Activated CD4-positive, alpha-beta T cell treated with anti-CD3 and anti-CD28 coated beads, Interleukin-2, amount 10 ng/mL, durations not matched to agents 24 days and 14 days (primary cell): ENCODE results near the gene INPP5B. TPM values are rescaled to one million over a fixed set of nuclear protein-coding genes. Genes with fewer than 3 reads are reported as not detected.
"Not testable (repeated sequence)": the region's sequence is repeated elsewhere in the genome, so short reads cannot be mapped to it uniquely, and the experiment has no call there.

Experiments used
- DNase-seq: peaks from one replicate; pipeline ENCODE4 v3.0.0; 2022
- H3K27ac Mint-ChIP-seq: one replicate; pipeline ENCODE4 v1.8.0; 2022; ENCODE audit warnings: mild to moderate bottlenecking, mixed read lengths
- H3K27me3 Mint-ChIP-seq: one replicate; pipeline ENCODE4 v1.8.0; 2022; ENCODE audit warnings: mixed read lengths
- H3K36me3 Mint-ChIP-seq: one replicate; pipeline ENCODE4 v1.8.0; 2022; ENCODE audit warnings: low read depth, mild to moderate bottlenecking, mixed read lengths
- H3K4me1 Mint-ChIP-seq: one replicate; pipeline ENCODE4 v1.8.0; 2021; ENCODE audit warnings: mixed read lengths
- H3K4me3 Mint-ChIP-seq: one replicate; pipeline ENCODE4 v1.8.0; 2022; ENCODE audit warnings: mild to moderate bottlenecking, moderate library complexity, mixed read lengths
- H3K9me3 Mint-ChIP-seq: one replicate; pipeline ENCODE4 v1.8.0; 2021; ENCODE audit warnings: mixed read lengths
- intact Hi-C: fragments of 100-400 bp; cut with micrococcal nuclease; formaldehyde crosslinking; loops from one replicate; pipeline ENCODE4 v1.15.1; 2023
- total RNA-seq: library from RNA; stranded (reverse); gene quantifications from 2 replicates; pipeline ENCODE4 v1.2.3, GENCODE V29; 2022

The INPP5B gene
- total RNA-seq, 1 donor from 2014 or later: 27.2 TPM

DNA sequence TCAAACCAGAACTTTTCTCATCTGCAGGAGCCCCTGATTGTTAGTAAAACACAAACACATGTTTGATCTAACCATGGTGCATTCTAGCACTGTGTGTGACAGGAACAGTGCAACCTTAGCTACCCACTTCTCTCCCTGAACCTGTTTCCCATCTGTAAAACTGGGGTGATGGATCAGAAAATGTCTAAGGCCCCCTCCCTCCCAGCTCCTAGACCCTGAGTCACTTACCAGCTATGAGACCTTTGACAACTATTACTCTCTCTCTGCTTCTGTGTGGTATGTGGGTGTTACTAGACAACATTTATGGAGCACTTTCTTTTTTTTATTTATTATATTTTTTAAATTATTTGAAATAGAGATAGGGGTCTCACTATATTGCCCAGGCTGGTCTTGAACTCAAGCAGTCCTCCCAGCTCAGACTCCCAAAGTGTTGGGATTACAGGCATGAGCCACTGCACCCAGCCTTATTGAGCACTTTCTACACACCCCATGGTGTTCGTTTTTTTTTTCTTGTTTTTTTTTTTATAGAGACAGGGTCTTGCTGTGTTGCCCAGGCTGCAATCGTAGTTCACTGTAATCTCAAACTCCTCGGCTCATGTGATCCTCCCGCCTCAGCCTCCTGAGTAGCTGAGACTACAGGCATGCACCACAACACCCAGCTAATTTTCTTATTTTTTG, 2.6 kb downstream of the INPP5B start:
- Mint-ChIP-seq H3K36me3 (peaks cover 12% of the 10 kb centered on the region), H3K9me3 (no peaks in the 10 kb centered on the region), H3K27me3 (no peaks in the 10 kb centered on the region), H3K4me3 (no peak overlapping the region), H3K4me1 (peaks cover 13% of the 10 kb centered on the region), H3K27ac (no peak overlapping the region)
- no peak for DNase-seq
- intact Hi-C loops: no loop called here

DNA sequence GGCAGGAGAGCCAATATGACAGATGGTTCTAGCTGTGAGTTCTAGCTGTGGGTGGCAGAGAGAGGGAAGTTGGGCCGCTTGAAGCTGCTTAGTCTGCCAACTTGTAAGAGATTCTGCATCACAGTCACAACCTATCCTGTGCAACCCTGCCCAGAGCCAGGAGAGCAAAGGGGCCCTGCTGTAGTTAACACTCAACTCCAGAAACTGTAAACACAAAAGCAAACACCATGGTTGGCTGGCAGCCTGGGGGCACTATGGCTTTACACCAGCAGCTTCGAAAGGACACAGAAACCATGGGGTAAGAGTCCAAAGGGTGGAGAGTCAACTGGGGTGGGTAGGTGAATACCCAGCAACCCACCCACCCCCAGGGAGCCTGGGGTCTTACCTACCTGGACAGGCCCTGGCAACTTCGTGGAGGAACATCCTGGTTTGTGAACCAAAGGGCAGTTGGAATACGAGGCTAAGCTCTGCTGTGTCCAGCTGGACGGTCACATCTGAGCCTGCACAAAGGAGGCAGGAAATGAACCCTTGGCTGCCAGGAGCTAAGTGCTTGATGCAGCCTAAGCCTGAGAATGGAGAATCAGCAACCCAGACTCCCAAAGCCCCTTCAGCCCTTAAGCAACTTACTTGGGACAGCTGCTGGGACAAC, 6.4 kb downstream of the INPP5B start:
- no peaks in the 10 kb centered on the region for H3K27me3 Mint-ChIP-seq
- H3K27ac Mint-ChIP-seq: no peak overlapping the region
- H3K4me3 Mint-ChIP-seq: no peak overlapping the region
- H3K36me3 Mint-ChIP-seq: peaks cover 18% of the 10 kb centered on the region
- H3K4me1 Mint-ChIP-seq: peaks cover 2% of the 10 kb centered on the region
- intact Hi-C loops: no loop called here
- no peak for DNase-seq
- no peaks in the 10 kb centered on the region for H3K9me3 Mint-ChIP-seq

DNA sequence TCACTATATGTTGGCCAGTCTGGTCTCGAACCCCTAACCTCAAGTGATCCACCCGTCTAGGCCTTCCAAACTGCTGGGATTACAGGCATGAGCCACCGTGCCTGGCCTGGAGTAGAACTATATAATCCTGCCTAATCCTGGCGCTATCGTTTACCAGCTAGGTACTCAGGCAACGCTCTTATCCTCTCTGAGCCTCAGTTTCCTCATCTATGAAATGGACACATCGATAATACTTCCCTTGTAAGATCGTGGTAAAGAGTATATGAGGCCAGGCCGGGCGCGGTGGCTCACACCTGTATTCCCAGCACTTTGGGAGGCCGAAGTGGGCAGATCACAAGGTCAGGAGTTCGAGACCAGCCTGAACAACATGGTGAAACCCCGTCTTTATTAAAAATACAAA, 10.1 kb downstream of the INPP5B start:
- H3K27me3 Mint-ChIP-seq, intact Hi-C loops, DNase-seq, H3K4me1 Mint-ChIP-seq, H3K27ac Mint-ChIP-seq, H3K4me3 Mint-ChIP-seq, H3K9me3 Mint-ChIP-seq: not testable (repeated sequence)
- peaks cover 17% of the 10 kb centered on the region for H3K36me3 Mint-ChIP-seq

DNA sequence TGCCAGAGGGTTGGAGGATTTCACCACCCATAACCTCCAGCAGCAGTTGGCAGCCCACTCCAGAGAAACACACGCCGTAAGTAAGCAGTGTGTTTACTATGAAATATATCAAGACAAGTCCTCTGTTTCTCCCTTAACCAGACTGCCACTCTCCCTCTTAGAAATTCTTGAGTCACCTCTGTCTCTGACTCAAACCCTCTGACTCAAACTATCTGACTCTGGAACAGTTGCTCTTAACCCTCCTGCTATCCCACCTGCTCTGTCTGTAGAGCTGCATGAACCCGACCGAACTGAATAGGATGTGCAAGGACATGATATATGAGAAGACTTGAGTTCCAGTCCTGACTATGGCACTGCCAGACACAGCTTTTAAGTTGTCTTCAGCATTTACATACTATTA, 14.1 kb downstream of the INPP5B start:
- H3K9me3 Mint-ChIP-seq: no peaks in the 10 kb centered on the region
- intact Hi-C loops: loop anchor here (5.0 kb wide), 2 partner anchors 65 to 120 kb away; no protein-coding TSS in a partner anchor
- DNase-seq: no peak
- no peaks in the 10 kb centered on the region for H3K27me3 Mint-ChIP-seq
- H3K4me1 Mint-ChIP-seq: peaks cover 19% of the 10 kb centered on the region
- H3K27ac Mint-ChIP-seq: no peak overlapping the region
- no peak overlapping the region for H3K4me3 Mint-ChIP-seq
- peaks cover 11% of the 10 kb centered on the region for H3K36me3 Mint-ChIP-seq

DNA sequence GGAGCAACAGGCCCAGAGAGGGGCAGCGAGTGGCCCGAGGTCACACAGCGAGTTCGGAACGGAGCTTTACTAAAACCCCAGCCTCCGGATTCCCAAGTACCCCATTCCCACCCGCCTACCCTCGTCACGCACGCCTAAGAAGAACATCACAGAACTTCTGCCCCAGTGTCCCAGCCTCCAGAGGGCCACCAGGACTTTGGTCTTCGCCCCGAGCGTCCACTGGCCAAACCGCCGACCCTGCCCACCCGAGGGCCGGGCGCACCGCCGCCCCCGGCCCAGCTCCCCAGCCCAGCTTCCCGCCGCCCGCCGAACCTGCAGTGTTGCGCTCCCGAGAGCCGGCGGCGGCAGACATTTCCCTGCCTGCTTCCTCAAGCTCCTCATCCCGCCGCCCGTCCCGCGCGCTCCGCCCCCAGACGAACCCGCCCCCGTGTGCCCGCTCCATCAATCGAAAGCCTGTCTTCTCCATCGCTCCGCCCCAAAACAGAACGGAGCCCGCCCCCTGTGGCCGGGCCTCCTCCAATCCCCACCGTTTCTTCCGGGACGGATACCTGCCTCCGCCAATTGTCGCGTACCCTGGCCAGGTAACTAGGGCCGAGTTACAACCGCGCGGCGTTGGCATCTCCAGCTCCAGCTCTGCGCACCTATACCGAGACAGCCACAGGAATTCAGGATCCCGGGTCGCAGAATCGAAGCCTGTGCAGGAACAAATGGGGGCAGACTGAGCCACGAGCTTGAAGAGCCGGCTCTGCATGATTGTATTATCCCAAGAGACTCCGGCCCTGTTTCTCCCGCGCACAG, 15.3 kb downstream of the INPP5B start:
- H3K36me3 Mint-ChIP-seq: peaks cover 11% of the 10 kb centered on the region
- peak overlapping the region; percentile 85 for H3K27ac Mint-ChIP-seq
- H3K9me3 Mint-ChIP-seq: no peaks in the 10 kb centered on the region
- intact Hi-C loops: loop anchor here (1.0 to 5.0 kb wide), 4 partner anchors 16 to 119 kb away; partner anchors contain the start of gene INPP5B
- no peaks in the 10 kb centered on the region for H3K27me3 Mint-ChIP-seq
- DNase-seq: peak; percentile 99
- H3K4me3 Mint-ChIP-seq: peak overlapping the region; percentile 90
- peaks cover 27% of the 10 kb centered on the region for H3K4me1 Mint-ChIP-seq

DNA sequence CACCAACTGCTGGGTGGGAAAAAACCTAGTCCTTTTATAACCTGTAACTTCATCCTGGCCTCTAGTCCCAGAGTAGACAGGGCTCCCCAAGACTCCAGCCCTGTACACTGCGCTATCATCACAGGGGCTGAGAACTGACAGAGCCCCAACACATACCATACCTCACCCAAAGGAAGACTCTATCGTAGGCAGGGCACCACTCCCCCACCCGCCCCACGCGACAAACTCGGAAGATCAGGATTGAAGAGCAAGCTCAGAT, 15.8 kb downstream of the INPP5B start:
- H3K36me3 Mint-ChIP-seq: peaks cover 8% of the 10 kb centered on the region
- intact Hi-C loops: loop anchor here (1.0 to 5.0 kb wide), 4 partner anchors 16 to 119 kb away; partner anchors contain the start of gene INPP5B
- H3K4me3 Mint-ChIP-seq: peak overlapping the region; percentile 90
- peak overlapping the region; percentile 85 for H3K27ac Mint-ChIP-seq
- no peaks in the 10 kb centered on the region for H3K27me3 Mint-ChIP-seq
- no peaks in the 10 kb centered on the region for H3K9me3 Mint-ChIP-seq
- DNase-seq: peak; percentile 76
- H3K4me1 Mint-ChIP-seq: peaks cover 31% of the 10 kb centered on the region

DNA sequence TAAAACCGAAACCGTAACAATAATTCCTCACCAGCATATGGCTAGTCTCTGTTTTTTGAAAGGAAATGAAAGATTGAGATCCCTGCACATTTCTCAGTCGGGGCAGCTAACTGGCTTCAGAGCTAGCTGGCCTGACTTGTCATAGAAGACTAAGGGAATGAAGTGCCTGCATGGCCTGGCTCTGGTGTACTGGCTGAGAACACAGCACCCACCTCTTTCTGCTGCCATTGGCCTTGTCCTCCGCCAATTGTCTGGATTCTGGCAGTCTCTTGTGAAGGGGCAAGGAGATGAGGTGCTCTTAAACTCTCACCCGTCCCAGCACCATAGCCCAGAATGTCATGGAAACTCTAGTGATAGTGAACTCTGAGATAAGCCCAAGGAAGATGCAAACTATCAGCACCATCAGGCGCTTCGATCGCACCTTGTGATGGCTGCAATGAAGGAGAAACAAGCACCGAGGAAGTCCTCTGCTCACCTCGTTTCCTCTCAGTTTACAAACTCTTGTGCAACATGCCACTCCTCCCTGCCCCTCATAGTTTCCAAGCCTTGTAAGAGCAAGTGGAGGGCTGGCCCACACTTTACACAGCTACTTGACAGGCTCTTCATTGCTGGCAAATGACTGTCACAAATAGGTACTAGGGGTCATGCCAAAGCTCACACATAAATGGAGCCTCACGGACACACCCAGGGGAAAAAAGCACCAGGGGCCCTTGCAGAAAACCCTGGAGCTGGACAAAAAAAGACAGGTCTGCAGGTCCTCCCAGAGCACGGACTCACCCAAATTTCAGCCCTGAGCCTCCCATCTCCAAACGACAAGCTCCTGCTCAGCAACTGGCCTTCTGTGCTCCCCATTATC, 16.4 kb downstream of the INPP5B start:
- Mint-ChIP-seq H3K4me1 (peaks cover 36% of the 10 kb centered on the region), H3K9me3 (no peaks in the 10 kb centered on the region), H3K27ac (peak overlapping the region; percentile 85), H3K36me3 (peaks cover 11% of the 10 kb centered on the region), H3K4me3 (peak overlapping the region; percentile 90), H3K27me3 (no peaks in the 10 kb centered on the region)
- peak; percentile 77 for DNase-seq
- intact Hi-C loops: loop anchor here (1.0 to 5.0 kb wide), 4 partner anchors 17 to 118 kb away; partner anchors contain the start of gene INPP5B

DNA sequence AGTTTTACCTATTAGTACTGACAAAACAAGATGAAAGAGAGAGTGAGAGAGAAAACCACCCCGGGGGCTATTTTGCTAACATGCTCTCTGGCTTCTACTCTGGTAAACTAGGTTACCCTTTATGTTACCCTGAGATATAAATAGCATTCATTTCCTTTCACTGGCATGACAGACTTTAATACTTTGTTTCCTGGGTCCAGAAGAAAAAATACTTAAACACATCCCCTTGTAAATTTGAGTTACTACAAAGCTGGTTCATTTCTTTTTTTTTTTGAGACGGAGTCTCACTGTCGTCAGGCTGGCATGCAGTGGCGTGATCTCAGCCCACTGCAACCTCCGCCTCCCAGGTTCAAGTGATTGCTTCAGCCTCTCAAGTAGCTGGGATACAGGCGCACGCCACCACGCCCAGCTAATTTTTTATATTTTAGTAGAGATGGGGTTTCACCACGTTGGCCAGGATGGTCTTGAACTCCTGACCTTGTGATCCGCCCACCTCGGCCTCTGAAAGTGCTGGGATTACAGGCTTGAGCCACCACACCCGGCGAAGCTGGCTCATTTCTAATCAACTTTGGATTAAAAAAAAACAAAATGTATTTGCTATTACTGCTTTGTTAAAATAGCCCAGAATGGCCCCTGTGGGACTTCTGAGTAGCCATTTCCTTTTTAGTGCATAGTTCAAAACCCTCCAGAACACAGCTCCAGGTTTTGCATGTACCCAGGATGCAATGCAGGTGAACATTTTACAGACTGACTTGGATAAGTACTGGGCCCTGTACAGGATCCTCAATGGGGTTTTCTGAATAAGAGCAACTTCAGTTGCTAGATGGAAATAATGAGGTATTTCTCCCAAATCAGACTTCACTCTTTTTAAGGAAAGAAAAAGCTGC, 20.6 kb downstream of the INPP5B start:
- intact Hi-C loops: loop anchor here (5.0 kb wide), 1 partner anchor 34 kb away; no protein-coding TSS in a partner anchor
- peak overlapping the region; percentile 36 for H3K27ac Mint-ChIP-seq
- no peaks in the 10 kb centered on the region for H3K27me3 Mint-ChIP-seq
- no peaks in the 10 kb centered on the region for H3K9me3 Mint-ChIP-seq
- no peak for DNase-seq
- H3K4me1 Mint-ChIP-seq: peaks cover 41% of the 10 kb centered on the region
- H3K36me3 Mint-ChIP-seq: peaks cover 16% of the 10 kb centered on the region
- peak overlapping the region; percentile 20 for H3K4me3 Mint-ChIP-seq

DNA sequence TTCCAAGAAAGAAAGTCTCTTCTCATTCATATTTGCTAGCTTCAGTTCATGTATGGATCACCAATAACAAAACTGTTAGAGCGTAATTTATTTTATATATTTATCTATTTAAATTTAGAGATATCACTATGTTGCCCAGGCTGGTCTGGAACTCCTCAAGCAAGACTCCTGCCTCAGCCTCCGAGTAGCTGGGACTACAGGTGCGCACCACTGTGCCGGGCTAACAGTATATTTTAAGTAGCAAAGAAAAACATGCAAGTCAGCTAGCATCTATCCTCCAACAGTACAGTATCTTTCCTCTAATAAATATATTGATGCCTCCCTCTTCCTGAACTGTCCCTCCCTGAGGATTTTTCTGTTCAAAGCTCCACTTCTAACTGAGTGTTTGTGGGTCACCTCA, 21.5 kb downstream of the INPP5B start:
- peaks cover 16% of the 10 kb centered on the region for H3K36me3 Mint-ChIP-seq
- H3K4me3 Mint-ChIP-seq: no peak overlapping the region
- intact Hi-C loops: loop anchor here (5.0 kb wide), 1 partner anchor 33 kb away; no protein-coding TSS in a partner anchor
- H3K9me3 Mint-ChIP-seq: no peaks in the 10 kb centered on the region
- H3K27ac Mint-ChIP-seq: peak overlapping the region; percentile 36
- H3K27me3 Mint-ChIP-seq: no peaks in the 10 kb centered on the region
- DNase-seq: no peak
- peaks cover 33% of the 10 kb centered on the region for H3K4me1 Mint-ChIP-seq

DNA sequence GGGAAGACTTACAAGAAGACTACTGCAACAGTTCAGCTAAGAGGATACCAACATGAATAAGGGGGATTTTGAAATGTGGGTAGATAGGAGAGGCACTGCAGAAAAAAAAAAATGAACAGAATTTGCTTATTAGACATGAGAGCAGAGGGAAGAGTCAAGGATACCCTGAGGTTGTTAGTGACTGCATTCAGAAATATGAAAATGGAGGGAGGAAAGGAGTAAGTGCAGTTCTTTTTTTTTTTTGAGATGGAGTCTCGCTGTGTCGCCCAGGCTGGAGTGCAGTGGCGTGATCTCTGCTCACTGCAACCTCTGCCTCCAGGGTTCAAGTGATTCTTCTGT, 23.3 kb downstream of the INPP5B start:
- Mint-ChIP-seq H3K27me3 (no peaks in the 10 kb centered on the region), H3K4me1 (peaks cover 31% of the 10 kb centered on the region), H3K27ac (peak overlapping the region; percentile 61), H3K9me3 (no peaks in the 10 kb centered on the region), H3K4me3 (no peak overlapping the region), H3K36me3 (peaks cover 18% of the 10 kb centered on the region)
- intact Hi-C loops: no loop called here
- no peak for DNase-seq

DNA sequence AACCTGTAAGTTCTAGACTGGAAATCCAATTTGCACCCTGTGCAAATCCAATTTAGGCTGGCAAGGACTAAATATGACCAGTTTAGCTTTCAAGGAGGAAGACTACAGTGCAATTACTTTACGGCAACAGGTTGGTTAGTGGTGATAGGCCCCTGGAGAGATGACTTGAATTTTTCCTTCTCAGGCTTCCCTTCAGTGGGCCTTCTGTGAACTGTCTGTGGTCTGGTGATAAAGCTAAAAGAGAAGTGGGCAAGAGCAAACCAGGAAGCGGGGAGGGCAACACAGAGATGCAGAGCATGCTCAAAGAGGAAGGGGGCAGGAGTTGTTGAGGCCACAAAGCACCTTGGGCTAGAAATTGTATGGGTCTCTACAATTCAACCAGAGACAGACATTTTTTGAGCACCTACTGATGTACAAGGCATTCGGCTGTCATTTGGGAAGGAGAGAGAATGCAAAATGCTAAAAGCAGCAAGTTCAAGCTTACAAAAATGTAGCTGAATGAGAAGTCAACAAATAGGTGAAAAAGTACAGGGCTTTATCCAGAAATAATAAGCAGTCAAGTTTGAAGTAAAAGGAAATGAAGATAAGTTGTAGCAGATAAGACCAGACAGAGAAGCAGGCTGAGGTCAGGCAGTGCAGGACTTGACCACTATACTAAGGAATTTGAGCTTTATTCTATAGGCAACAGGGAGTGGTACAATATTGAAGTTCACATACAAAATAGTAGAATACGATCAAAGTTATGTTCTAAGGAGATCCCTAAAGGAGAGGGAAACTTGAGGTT, 23.9 kb downstream of the INPP5B start:
- intact Hi-C loops: no loop called here
- Mint-ChIP-seq H3K9me3 (no peaks in the 10 kb centered on the region), H3K27me3 (no peaks in the 10 kb centered on the region), H3K4me1 (peaks cover 30% of the 10 kb centered on the region), H3K27ac (peak overlapping the region; percentile 61), H3K36me3 (peaks cover 21% of the 10 kb centered on the region), H3K4me3 (peak overlapping the region; percentile 7)
- peak; percentile 62 for DNase-seq

DNA sequence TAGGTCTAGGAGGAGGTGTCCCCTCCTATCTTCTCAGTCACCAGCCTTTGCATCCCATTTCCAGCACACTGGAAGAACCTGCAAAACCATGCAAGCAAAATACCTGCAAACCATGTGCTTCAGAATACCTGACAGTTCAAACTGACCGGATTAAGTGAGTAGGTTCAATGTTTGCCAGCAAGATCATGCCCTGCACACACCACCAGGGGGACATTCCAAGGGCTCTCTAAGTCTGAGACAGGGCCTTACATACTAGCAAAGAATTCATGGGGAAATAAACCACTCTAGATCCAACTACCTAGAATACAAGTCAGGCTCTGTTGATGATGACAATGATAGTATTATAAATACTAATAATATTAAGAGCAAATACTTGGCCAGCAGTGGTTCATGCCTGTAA, 27.6 kb downstream of the INPP5B start:
- no peak for DNase-seq

More for the DNA sequence above, 27.6 kb downstream of the INPP5B start:
- H3K9me3 Mint-ChIP-seq: no peaks in the 10 kb centered on the region
- no peak overlapping the region for H3K4me3 Mint-ChIP-seq
- intact Hi-C loops: no loop called here
- H3K27me3 Mint-ChIP-seq: no peaks in the 10 kb centered on the region
- peaks cover 11% of the 10 kb centered on the region for H3K4me1 Mint-ChIP-seq
- peaks cover 16% of the 10 kb centered on the region for H3K36me3 Mint-ChIP-seq
- H3K27ac Mint-ChIP-seq: no peak overlapping the region
